LNCAP (cell line): ENCODE results near the gene DDX46.

Experiments
- TF ChIP-seq, protein P1 (sequence below): fragments of 450-650 bp; IDR thresholded peaks from 2 replicates; pipeline ENCODE4 v1.5.1; 2017; ENCODE audit warnings: mild to moderate bottlenecking

DDX46 gene

GRCh38 chr5:134769206-134769605 lies 10.6 kb downstream of the DDX46 start:
- TF ChIP-seq, protein P1, sequence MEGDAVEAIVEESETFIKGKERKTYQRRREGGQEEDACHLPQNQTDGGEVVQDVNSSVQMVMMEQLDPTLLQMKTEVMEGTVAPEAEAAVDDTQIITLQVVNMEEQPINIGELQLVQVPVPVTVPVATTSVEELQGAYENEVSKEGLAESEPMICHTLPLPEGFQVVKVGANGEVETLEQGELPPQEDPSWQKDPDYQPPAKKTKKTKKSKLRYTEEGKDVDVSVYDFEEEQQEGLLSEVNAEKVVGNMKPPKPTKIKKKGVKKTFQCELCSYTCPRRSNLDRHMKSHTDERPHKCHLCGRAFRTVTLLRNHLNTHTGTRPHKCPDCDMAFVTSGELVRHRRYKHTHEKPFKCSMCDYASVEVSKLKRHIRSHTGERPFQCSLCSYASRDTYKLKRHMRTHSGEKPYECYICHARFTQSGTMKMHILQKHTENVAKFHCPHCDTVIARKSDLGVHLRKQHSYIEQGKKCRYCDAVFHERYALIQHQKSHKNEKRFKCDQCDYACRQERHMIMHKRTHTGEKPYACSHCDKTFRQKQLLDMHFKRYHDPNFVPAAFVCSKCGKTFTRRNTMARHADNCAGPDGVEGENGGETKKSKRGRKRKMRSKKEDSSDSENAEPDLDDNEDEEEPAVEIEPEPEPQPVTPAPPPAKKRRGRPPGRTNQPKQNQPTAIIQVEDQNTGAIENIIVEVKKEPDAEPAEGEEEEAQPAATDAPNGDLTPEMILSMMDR: no peak

DNA sequence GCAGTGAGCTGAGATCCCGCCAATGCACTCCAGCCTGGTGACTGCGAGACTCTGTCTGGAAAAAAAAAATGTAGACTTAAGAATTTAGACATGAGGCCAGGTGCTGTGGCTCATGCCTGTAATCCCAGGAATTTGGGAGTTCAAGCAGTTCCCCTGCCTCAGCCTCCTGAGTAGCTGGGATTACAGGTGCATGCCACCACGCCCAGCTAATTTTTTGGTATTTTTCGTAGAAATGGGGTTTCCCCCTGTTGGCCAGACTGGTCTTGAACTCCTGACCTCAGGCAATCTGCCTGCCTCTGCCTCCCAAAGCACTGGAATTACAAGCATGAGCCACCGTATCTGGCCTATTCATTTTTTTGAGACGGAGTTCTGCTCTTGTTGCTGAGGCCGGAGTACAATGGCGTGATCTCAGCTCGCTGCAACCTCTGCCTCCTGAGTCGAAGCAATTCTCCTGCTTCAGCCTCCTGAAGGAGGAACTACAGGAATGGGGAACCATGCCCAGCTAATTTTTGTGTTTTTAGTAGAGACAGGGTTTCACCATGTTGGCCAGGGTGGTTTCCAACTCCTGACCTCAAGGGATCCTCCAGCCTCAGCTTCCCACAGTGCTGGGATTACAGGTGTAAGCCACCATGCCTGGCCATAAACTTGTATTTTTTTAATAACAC lies 14.0 kb downstream of the DDX46 start:
- TF ChIP-seq, protein P1: no peak

DNA sequence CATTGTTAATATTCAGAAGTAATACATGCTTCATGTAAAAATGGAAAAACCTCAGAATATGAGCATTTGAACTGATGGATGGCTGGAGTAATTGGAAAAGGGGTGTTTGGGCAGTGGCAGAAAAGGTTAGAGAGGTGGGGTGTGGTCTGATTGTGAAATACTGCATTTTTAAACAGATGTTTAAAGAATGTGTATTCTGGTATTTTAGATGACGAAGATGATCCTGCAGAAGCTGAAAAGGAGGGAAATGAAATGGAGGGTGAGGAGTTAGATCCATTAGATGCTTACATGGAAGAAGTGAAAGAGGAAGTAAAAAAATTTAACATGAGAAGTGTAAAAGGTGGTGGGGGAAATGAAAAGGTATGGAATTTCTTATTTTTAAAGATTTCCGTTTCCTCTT lies 18.8 kb downstream of the DDX46 start:
- TF ChIP-seq, protein P1: no peak

DNA sequence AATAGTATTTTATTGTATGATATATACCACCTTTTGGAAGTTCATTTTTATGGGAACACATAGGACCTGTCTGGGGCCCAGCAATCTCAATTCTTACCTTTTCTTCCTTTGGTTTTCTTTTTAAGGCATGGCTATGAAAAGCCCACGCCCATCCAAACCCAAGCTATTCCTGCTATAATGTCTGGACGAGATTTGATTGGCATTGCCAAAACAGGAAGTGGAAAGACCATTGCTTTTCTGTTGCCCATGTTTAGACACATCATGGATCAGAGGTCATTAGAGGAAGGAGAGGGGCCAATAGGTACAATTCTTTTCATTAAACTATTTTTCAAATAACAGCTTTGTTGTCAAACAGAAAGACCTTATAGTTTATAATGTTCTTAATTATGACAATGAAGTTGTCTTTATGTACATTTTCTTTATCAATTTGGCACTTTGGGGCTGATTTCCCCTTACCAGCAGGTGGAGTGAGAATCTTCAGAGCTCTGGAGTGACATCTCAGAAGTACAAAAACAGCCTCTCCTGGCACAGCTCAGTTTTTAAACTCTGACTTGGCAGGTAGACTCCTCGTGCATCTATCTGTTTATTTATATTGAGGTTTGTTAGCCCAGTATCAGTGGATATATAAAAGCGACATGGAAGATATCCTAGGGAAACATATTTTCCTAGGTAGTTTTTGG lies 25.8 kb downstream of the DDX46 start:
- TF ChIP-seq, protein P1: peak; percentile 63

DNA sequence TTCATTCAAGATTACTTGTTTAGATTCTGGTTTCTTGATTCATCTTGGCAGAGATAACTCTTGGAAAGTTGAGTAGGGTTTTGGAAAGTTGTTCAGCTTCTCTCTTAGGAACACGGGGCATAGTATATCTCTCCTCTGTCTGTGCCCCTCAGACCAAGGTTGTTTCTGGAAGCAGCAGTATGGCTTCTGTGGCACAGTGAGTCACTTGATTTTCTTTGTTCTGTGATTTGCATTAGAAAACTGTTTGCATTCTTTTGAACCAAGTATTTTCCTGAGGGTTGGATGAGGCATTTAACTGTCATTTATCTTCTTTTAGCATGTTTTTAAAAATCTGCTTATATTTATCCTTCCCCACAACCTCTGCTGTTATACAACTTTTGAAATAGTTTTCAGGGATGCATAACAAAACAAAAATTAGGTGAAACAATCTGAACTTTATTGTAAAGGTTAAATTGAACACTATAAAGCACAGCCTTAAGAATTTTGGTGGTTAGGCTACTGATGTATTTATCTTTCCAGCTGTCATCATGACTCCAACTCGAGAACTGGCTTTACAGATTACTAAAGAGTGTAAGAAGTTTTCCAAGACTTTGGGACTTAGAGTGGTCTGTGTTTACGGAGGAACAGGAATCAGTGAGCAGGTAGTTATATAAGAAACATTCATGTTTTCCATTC lies 26.5 kb downstream of the DDX46 start:
- TF ChIP-seq, protein P1: no peak

GRCh38 chr5:134787692-134788091 lies 29.1 kb downstream of the DDX46 start:
- TF ChIP-seq, protein P1: no peak

- TF ChIP-seq, protein P1: no peak
Observed at GRCh38 chr5:134791580-134791979, 33.0 kb downstream of the DDX46 start.
